GM13977 (cell line): Measurements from ENCODE around the gene RAB11FIP5.
A peak's percentile ranks its signal among the peaks of the same experiment; 100 is the strongest.
"Not testable (repeated sequence)": the region's sequence is repeated elsewhere in the genome, so short reads cannot be mapped to it uniquely, and the experiment has no call there.

Experiments
- DNase-seq: peaks from one replicate; pipeline ENCODE4 v3.0.0; 2012; ENCODE audit warnings: low spot score
- in situ Hi-C: fragments of 300-500 bp; cut with MboI; formaldehyde crosslinking; loops from one replicate; pipeline ENCODE4 v1.12.0; 2022; ENCODE audit warnings: low sequenced_read_pairs, low pct_unique_long_range_greater_than_20kb, mixed read lengths, inconsistent platforms; ENCODE audit not compliant: unreplicated experiment
- TF ChIP-seq, protein P1 (sequence below): IDR thresholded peaks from 2 replicates; pipeline ENCODE4 v1.5.1; 2012; ENCODE audit warnings: mild to moderate bottlenecking, control low read depth; ENCODE audit not compliant: insufficient read depth; ENCODE audit errors: extremely low read depth, missing control alignments

The RAB11FIP5 gene

DNA sequence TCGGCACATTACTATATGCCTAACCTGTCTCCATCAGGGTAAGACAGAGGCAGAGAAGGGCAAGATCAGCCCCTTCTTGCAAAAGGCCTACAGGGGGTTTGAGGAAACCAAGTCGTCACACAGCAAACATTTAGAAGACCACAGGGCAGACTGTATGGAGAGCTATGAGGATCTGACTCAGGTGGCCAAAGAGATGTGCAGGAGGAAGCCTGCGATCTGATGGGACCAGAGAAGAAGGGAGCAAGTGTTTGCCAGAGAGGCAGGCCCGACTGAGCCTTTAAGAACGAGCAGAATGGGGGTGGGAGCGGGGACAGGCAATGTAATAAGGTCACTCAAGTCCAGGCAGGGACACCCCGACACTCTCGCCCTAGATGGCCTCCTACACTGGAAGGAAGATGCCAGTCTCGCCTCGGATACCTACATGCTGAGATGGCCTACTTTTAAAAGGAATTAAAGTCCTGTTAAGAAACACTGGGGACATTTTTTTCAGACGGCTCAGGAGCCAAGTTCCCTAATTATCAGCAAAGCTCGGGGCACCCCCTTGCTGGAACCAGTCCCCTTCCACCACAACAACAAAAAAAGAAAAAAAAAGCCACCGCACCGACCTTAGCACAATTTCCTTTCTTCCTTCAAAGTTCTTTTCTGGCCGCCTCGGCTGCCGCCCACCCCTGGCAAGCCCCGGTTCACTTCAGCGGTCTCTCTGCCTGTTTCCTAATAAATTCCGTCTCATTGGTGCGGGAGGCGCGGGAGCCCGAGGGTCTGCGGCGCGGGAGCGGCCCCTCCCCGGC is 42.7 kb downstream of the RAB11FIP5 start:
- TF ChIP-seq, protein P1, sequence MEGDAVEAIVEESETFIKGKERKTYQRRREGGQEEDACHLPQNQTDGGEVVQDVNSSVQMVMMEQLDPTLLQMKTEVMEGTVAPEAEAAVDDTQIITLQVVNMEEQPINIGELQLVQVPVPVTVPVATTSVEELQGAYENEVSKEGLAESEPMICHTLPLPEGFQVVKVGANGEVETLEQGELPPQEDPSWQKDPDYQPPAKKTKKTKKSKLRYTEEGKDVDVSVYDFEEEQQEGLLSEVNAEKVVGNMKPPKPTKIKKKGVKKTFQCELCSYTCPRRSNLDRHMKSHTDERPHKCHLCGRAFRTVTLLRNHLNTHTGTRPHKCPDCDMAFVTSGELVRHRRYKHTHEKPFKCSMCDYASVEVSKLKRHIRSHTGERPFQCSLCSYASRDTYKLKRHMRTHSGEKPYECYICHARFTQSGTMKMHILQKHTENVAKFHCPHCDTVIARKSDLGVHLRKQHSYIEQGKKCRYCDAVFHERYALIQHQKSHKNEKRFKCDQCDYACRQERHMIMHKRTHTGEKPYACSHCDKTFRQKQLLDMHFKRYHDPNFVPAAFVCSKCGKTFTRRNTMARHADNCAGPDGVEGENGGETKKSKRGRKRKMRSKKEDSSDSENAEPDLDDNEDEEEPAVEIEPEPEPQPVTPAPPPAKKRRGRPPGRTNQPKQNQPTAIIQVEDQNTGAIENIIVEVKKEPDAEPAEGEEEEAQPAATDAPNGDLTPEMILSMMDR = no peak
- peak; percentile 24 for DNase-seq
- in situ Hi-C loops = no loop called here

GRCh38 chr2:73069041-73069854 is 43.5 kb downstream of the RAB11FIP5 start:
- no peak for DNase-seq
- TF ChIP-seq, protein P1 = no peak
- in situ Hi-C loops = no loop called here

DNA sequence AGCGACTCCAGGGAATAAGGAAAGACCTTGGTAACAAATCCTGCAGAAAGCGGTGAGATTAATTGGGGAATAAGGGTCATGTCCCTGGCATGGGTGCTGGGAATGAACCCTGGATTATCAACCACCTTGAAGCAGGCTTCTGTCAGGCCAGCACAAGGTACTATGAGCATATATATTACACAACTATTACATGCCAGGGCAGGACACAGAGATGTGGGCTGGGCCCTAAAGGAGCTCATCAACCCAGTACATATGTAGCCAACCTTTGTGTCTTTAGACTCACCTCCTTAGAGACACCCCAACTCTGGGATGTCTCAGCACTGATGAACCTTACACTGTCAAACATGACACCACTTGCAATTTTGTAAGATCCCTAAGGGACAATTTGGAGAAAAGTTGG is 44.6 kb downstream of the RAB11FIP5 start:
- TF ChIP-seq, protein P1 = no peak
- in situ Hi-C loops = no loop called here
- no peak for DNase-seq

GRCh38 chr2:73067043-73067442 is 45.7 kb downstream of the RAB11FIP5 start:
- TF ChIP-seq, protein P1 = no peak
- DNase-seq = no peak
- in situ Hi-C loops = no loop called here

GRCh38 chr2:73065070-73065469 is 47.7 kb downstream of the RAB11FIP5 start:
- in situ Hi-C loops, DNase-seq: not testable (repeated sequence)

GRCh38 chr2:73063909-73064875 is 48.6 kb downstream of the RAB11FIP5 start:
- TF ChIP-seq, protein P1 = no peak
- in situ Hi-C loops = no loop called here
- DNase-seq = no peak
